Measurements from ENCODE around the gene C2orf72. TPM values are rescaled to one million over a fixed set of nuclear protein-coding genes. Genes with fewer than 3 reads are reported as not detected.

C2orf72 gene
- total RNA-seq, 1 experiment from 2014 or later, result 3.2 TPM

DNA sequence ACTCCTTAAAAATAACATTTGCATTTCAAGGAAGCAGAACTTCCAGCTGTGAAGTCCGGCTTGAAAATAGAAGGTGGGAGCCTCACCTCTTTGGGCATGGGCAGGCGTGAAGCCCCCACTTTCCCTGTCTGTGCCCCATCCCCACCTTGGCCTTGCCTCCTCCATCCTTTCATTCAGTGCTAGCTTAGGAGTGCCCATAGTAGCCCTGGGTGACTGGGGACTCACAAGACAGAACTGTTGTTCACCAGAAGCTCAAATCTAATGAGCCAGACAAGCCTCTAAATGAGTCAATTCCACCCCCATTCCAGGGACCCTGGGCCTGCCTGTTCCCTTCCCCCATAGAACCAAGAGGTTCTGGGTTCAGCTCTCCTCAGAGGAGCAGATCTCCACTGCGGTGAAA is 21.4 kb upstream of the C2orf72 start:
- ATAC-seq (no peak), DNase-seq (ENCODE audit: low read depth, low spot score) (no peak)
- intact Hi-C loops (cut with micrococcal nuclease; ENCODE audit: unreplicated experiment), result no loop called here
- in situ Hi-C loops (cut with HindIII; ENCODE audit: low pct_unique_long_range_greater_than_20kb, low sequenced_read_pairs), result no loop called here
- CTCF ChIA-PET, result no interaction called here
- Histone ChIP-seq H3K27ac (ENCODE audit: low read length) (no peak overlapping the region), H3K9me3 (ENCODE audit: control insufficient read depth, insufficient read depth, low read depth, low read length) (no peaks in the 10 kb centered on the region), H3K27me3 (ENCODE audit: control insufficient read depth, insufficient read depth, low read length) (no peaks in the 10 kb centered on the region), H3K4me3 (ENCODE audit: low read depth in 2 of 2, low read length in 2 of 2) (no peak overlapping the region), H3K4me1 (ENCODE audit: control insufficient read depth, insufficient read depth, low read length) (no peaks in the 10 kb centered on the region), H3K36me3 (ENCODE audit: control insufficient read depth, insufficient read depth, low read length) (no peaks in the 10 kb centered on the region)
- BruUV-seq (replicated peaks), result no TSS peak
- TF ChIP-seq, protein P1, sequence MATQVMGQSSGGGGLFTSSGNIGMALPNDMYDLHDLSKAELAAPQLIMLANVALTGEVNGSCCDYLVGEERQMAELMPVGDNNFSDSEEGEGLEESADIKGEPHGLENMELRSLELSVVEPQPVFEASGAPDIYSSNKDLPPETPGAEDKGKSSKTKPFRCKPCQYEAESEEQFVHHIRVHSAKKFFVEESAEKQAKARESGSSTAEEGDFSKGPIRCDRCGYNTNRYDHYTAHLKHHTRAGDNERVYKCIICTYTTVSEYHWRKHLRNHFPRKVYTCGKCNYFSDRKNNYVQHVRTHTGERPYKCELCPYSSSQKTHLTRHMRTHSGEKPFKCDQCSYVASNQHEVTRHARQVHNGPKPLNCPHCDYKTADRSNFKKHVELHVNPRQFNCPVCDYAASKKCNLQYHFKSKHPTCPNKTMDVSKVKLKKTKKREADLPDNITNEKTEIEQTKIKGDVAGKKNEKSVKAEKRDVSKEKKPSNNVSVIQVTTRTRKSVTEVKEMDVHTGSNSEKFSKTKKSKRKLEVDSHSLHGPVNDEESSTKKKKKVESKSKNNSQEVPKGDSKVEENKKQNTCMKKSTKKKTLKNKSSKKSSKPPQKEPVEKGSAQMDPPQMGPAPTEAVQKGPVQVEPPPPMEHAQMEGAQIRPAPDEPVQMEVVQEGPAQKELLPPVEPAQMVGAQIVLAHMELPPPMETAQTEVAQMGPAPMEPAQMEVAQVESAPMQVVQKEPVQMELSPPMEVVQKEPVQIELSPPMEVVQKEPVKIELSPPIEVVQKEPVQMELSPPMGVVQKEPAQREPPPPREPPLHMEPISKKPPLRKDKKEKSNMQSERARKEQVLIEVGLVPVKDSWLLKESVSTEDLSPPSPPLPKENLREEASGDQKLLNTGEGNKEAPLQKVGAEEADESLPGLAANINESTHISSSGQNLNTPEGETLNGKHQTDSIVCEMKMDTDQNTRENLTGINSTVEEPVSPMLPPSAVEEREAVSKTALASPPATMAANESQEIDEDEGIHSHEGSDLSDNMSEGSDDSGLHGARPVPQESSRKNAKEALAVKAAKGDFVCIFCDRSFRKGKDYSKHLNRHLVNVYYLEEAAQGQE (IDR thresholded peaks at IDR 0.05; ENCODE audit: insufficient read depth in 1 of 2, low read depth in 2 of 2, low read length in 1 of 2), result no peak
- TF ChIP-seq, protein P2, sequence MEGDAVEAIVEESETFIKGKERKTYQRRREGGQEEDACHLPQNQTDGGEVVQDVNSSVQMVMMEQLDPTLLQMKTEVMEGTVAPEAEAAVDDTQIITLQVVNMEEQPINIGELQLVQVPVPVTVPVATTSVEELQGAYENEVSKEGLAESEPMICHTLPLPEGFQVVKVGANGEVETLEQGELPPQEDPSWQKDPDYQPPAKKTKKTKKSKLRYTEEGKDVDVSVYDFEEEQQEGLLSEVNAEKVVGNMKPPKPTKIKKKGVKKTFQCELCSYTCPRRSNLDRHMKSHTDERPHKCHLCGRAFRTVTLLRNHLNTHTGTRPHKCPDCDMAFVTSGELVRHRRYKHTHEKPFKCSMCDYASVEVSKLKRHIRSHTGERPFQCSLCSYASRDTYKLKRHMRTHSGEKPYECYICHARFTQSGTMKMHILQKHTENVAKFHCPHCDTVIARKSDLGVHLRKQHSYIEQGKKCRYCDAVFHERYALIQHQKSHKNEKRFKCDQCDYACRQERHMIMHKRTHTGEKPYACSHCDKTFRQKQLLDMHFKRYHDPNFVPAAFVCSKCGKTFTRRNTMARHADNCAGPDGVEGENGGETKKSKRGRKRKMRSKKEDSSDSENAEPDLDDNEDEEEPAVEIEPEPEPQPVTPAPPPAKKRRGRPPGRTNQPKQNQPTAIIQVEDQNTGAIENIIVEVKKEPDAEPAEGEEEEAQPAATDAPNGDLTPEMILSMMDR (IDR thresholded peaks at IDR 0.05), result no peak
- TF ChIP-seq POLR2AphosphoS5 (IDR thresholded peaks at IDR 0.05; ENCODE audit: low read depth, low read length) (no peak), SIN3A (IDR thresholded peaks at IDR 0.05; ENCODE audit: borderline replicate concordance, insufficient read depth, low read depth, low read length) (no peak), TCF7L2 (IDR thresholded peaks at IDR 0.05; ENCODE audit: low read depth, low read length) (no peak)
- POLR2A ChIA-PET, result no interaction called here

GRCh38 chr2:231016566-231017230 is 20.6 kb upstream of the C2orf72 start:
- in situ Hi-C loops (cut with HindIII; ENCODE audit: low pct_unique_long_range_greater_than_20kb, low sequenced_read_pairs), result no loop called here
- H3K9me3 ChIP-seq (ENCODE audit: control insufficient read depth, insufficient read depth, low read depth, low read length), result no peaks in the 10 kb centered on the region
- H3K4me3 ChIP-seq (ENCODE audit: low read depth in 2 of 2, low read length in 2 of 2), result no peak overlapping the region
- no peaks in the 10 kb centered on the region for H3K27me3 ChIP-seq (ENCODE audit: control insufficient read depth, insufficient read depth, low read length)
- ATAC-seq, result no peak
- no TSS peak for BruUV-seq (replicated peaks)
- no peaks in the 10 kb centered on the region for H3K36me3 ChIP-seq (ENCODE audit: control insufficient read depth, insufficient read depth, low read length)
- TF ChIP-seq, protein P2 (IDR thresholded peaks at IDR 0.05), result no peak
- no peak for TF ChIP-seq POLR2AphosphoS5 (IDR thresholded peaks at IDR 0.05; ENCODE audit: low read depth, low read length)
- no peak for TF ChIP-seq SIN3A (IDR thresholded peaks at IDR 0.05; ENCODE audit: borderline replicate concordance, insufficient read depth, low read depth, low read length)
- TF ChIP-seq, protein P1 (IDR thresholded peaks at IDR 0.05; ENCODE audit: insufficient read depth in 1 of 2, low read depth in 2 of 2, low read length in 1 of 2), result no peak
- no peak for TF ChIP-seq TCF7L2 (IDR thresholded peaks at IDR 0.05; ENCODE audit: low read depth, low read length)
- H3K4me1 ChIP-seq (ENCODE audit: control insufficient read depth, insufficient read depth, low read length), result no peaks in the 10 kb centered on the region
- CTCF ChIA-PET, result interaction anchor here (0.6 kb wide), 2 partner anchors 17 to 1098 kb away, joined by 3 to 14 read pairs; no protein-coding TSS in a partner anchor
- H3K27ac ChIP-seq (ENCODE audit: low read length), result no peak overlapping the region
- intact Hi-C loops (cut with micrococcal nuclease; ENCODE audit: unreplicated experiment), result no loop called here
- POLR2A ChIA-PET, result interaction anchor here (0.6 kb wide), 1 partner anchor 9 kb away, joined by 3 read pairs; no protein-coding TSS in a partner anchor
- DNase-seq (ENCODE audit: low read depth, low spot score), result no peak

All from Panc1 (cell line).